Astrocyte (in vitro differentiated cells and primary cell): Measurements from ENCODE around the gene HUS1B. TPM values are rescaled to one million over a fixed set of nuclear protein-coding genes. Genes with fewer than 3 reads are reported as not detected.
A peak's percentile ranks its signal among the peaks of the same experiment; 100 is the strongest.

ENCODE experiments used
- DNase-seq: peaks from one replicate; pipeline ENCODE4 v3.0.0-alpha.2; 2010; ENCODE audit warnings: low read depth
- FAIRE-seq: peaks from 2 replicates; lab custom pipeline; 2011; peaks lifted over from hg19 to GRCh38; lab: Jason Lieb, UNC
- H2AFZ ChIP-seq: 2 replicates; pipeline ENCODE4 v1.6.0; 2012; ENCODE audit warnings: low read depth, low read length, inconsistent platforms
- H3K27ac ChIP-seq: 2 replicates; pipeline ENCODE4 v1.5.1; 2011; ENCODE audit warnings: low read depth, low read length, inconsistent platforms
- H3K27me3 ChIP-seq: 2 replicates; pipeline ENCODE4 v1.6.0; 2011; ENCODE audit warnings: low read length, inconsistent platforms; ENCODE audit not compliant: insufficient read depth
- H3K36me3 ChIP-seq: 2 replicates; pipeline ENCODE4 v1.5.1; 2011; ENCODE audit warnings: low read length, inconsistent platforms; ENCODE audit not compliant: insufficient read depth
- H3K4me1 ChIP-seq: 2 replicates; pipeline ENCODE4 v1.5.1; 2011; ENCODE audit warnings: low read length, inconsistent platforms; ENCODE audit not compliant: insufficient read depth
- H3K4me2 ChIP-seq: 2 replicates; pipeline ENCODE4 v1.6.0; 2012; ENCODE audit warnings: low read length, inconsistent platforms
- H3K4me3 ChIP-seq: 2 replicates; pipeline ENCODE4 v1.5.1; 2011; ENCODE audit warnings: low read depth, mild to moderate bottlenecking, low read length, inconsistent platforms; ENCODE audit not compliant: insufficient read depth
- H3K79me2 ChIP-seq: 2 replicates; pipeline ENCODE4 v1.6.0; 2012; ENCODE audit warnings: mild to moderate bottlenecking, low read length, inconsistent platforms; ENCODE audit not compliant: insufficient read depth
- H3K9ac ChIP-seq: 2 replicates; pipeline ENCODE4 v1.6.0; 2012; ENCODE audit warnings: mild to moderate bottlenecking, low read length, inconsistent platforms
- H3K9me3 ChIP-seq: 2 replicates; pipeline ENCODE4 v1.5.1; 2012; ENCODE audit warnings: low read depth, mild to moderate bottlenecking, low read length, inconsistent platforms; ENCODE audit not compliant: insufficient read depth
- H4K20me1 ChIP-seq: 2 replicates; pipeline ENCODE4 v1.6.0; 2012; ENCODE audit warnings: low read length, inconsistent platforms; ENCODE audit not compliant: insufficient read depth
- H3K27ac Mint-ChIP-seq: one replicate; pipeline ENCODE4 v1.8.0; 2021; ENCODE audit warnings: mild to moderate bottlenecking, mixed read lengths; ENCODE audit not compliant: unreplicated experiment
- H3K27me3 Mint-ChIP-seq: one replicate; pipeline ENCODE4 v1.8.0; 2021; ENCODE audit warnings: low read depth, mixed read lengths; ENCODE audit not compliant: unreplicated experiment
- H3K36me3 Mint-ChIP-seq: one replicate; pipeline ENCODE4 v1.8.0; 2021; ENCODE audit warnings: low read depth, mixed read lengths; ENCODE audit not compliant: unreplicated experiment
- H3K4me1 Mint-ChIP-seq: one replicate; pipeline ENCODE4 v1.8.0; 2021; ENCODE audit warnings: low read depth, mixed read lengths; ENCODE audit not compliant: unreplicated experiment
- H3K4me3 Mint-ChIP-seq: one replicate; pipeline ENCODE4 v1.8.0; 2021; ENCODE audit warnings: mild to moderate bottlenecking, moderate library complexity, mixed read lengths; ENCODE audit not compliant: unreplicated experiment
- H3K9me3 Mint-ChIP-seq: one replicate; pipeline ENCODE4 v1.8.0; 2021; ENCODE audit warnings: mild to moderate bottlenecking, mixed read lengths; ENCODE audit not compliant: unreplicated experiment
- CTCF ChIP-seq: IDR thresholded peaks from 2 replicates; pipeline ENCODE4 v1.5.1; 2011; ENCODE audit warnings: low read depth, mild to moderate bottlenecking, inconsistent platforms, low read length, moderate library complexity; ENCODE audit not compliant: insufficient read depth
- EZH2 ChIP-seq: IDR thresholded peaks from 2 replicates; pipeline ENCODE4 v1.6.1; 2012; ENCODE audit warnings: mild to moderate bottlenecking, low read length, inconsistent platforms; ENCODE audit not compliant: insufficient read depth
- total RNA-seq: library from RNA; stranded (reverse); gene quantifications from 2 replicates; pipeline ENCODE4 v1.2.1, GENCODE V29; 2021

HUS1B gene
- total RNA-seq, 1 donor from 2014 or later: 1.6 TPM

- Mint-ChIP-seq H3K27me3 (no peaks in the 10 kb centered on the region), H3K9me3 (peaks cover 2% of the 10 kb centered on the region), H3K36me3 (peaks cover 6% of the 10 kb centered on the region), H3K4me3 (no peak overlapping the region), H3K27ac (no peak overlapping the region), H3K4me1 (peaks cover 31% of the 10 kb centered on the region)
- Histone ChIP-seq H3K4me1 (peaks cover 8% of the 10 kb centered on the region), H3K4me3 (no peak overlapping the region), H3K27ac (no peak overlapping the region), H2AFZ (no peak overlapping the region), H3K9ac (peak overlapping the region; percentile 17), H3K4me2 (peak overlapping the region; percentile 33), H3K27me3 (no peaks in the 10 kb centered on the region), H3K9me3 (no peaks in the 10 kb centered on the region), H3K79me2 (peaks cover 72% of the 10 kb centered on the region), H4K20me1 (peaks cover 17% of the 10 kb centered on the region), H3K36me3 (no peaks in the 10 kb centered on the region)
- no peak for DNase-seq
- no peak for FAIRE-seq
- TF ChIP-seq EZH2 (no peak), CTCF (no peak)
Observed at GRCh38 chr6:674406-674805, 17.5 kb upstream of the HUS1B start.

GRCh38 chr6:667253-667927, 10.5 kb upstream of the HUS1B start:
- Mint-ChIP-seq H3K27me3 (no peaks in the 10 kb centered on the region), H3K4me1 (peaks cover 6% of the 10 kb centered on the region), H3K4me3 (no peak overlapping the region), H3K9me3 (peaks cover 10% of the 10 kb centered on the region), H3K36me3 (peaks cover 8% of the 10 kb centered on the region), H3K27ac (no peak overlapping the region)
- Histone ChIP-seq H3K9me3 (no peaks in the 10 kb centered on the region), H3K27me3 (no peaks in the 10 kb centered on the region), H3K4me3 (no peak overlapping the region), H2AFZ (no peak overlapping the region), H3K27ac (no peak overlapping the region), H3K79me2 (peaks cover 67% of the 10 kb centered on the region), H3K9ac (no peak overlapping the region), H3K36me3 (no peaks in the 10 kb centered on the region), H3K4me2 (no peak overlapping the region), H4K20me1 (peaks cover 31% of the 10 kb centered on the region), H3K4me1 (no peaks in the 10 kb centered on the region)
- TF ChIP-seq CTCF (no peak), EZH2 (no peak)
- DNase-seq (no peak), FAIRE-seq (no peak)
